ENCODE results near the gene FBF1. TPM values are rescaled to one million over a fixed set of nuclear protein-coding genes. Genes with fewer than 3 reads are reported as not detected.

The FBF1 gene
- total RNA-seq, 1 experiment from 2014 or later = 8.3 TPM

GRCh38 chr17:75932852-75933251, 8.0 kb downstream of the FBF1 start:
- TF ChIP-seq, protein P1, sequence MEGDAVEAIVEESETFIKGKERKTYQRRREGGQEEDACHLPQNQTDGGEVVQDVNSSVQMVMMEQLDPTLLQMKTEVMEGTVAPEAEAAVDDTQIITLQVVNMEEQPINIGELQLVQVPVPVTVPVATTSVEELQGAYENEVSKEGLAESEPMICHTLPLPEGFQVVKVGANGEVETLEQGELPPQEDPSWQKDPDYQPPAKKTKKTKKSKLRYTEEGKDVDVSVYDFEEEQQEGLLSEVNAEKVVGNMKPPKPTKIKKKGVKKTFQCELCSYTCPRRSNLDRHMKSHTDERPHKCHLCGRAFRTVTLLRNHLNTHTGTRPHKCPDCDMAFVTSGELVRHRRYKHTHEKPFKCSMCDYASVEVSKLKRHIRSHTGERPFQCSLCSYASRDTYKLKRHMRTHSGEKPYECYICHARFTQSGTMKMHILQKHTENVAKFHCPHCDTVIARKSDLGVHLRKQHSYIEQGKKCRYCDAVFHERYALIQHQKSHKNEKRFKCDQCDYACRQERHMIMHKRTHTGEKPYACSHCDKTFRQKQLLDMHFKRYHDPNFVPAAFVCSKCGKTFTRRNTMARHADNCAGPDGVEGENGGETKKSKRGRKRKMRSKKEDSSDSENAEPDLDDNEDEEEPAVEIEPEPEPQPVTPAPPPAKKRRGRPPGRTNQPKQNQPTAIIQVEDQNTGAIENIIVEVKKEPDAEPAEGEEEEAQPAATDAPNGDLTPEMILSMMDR (conservative IDR thresholded peaks at IDR 0.05) = no peak
- Histone ChIP-seq H3K23me2 (ENCODE audit: insufficient read length, low read depth, low read length, poor library complexity, severe bottlenecking) (no peaks in the 10 kb centered on the region), H3K18ac (ENCODE audit: insufficient read length, low read depth, low read length) (no peak overlapping the region), H3K9me3 (ENCODE audit: control insufficient read depth, low read depth, low read length) (no peaks in the 10 kb centered on the region), H2BK20ac (ENCODE audit: low read depth, low read length, poor library complexity, severe bottlenecking) (no peak overlapping the region), H2BK15ac (ENCODE audit: low read depth, low read length) (no peak overlapping the region), H4K8ac (replicated peaks; ENCODE audit: insufficient read length, low read depth, low read length) (no peak overlapping the region), H3K79me1 (ENCODE audit: insufficient read depth, low read depth, low read length, poor library complexity, severe bottlenecking) (no peaks in the 10 kb centered on the region), H3K9ac (ENCODE audit: extremely low read depth, insufficient read length, low read length) (no peak overlapping the region), H3K23ac (ENCODE audit: insufficient read length, low read depth, low read length) (no peak overlapping the region), H2BK5ac (ENCODE audit: insufficient read length, low read length) (no peak overlapping the region), H3K4me2 (ENCODE audit: insufficient read depth, insufficient read length, low read length) (no peak overlapping the region), H2AK5ac (ENCODE audit: insufficient read length, low read length) (no peak overlapping the region), H3K4me1 (ENCODE audit: insufficient read depth, low read length) (no peaks in the 10 kb centered on the region), H2BK12ac (ENCODE audit: insufficient read length, low read depth, low read length) (no peak overlapping the region), H4K91ac (ENCODE audit: insufficient read length, low read depth, low read length) (no peak overlapping the region), H3K4ac (ENCODE audit: low read depth, low read length) (no peak overlapping the region), H4K5ac (ENCODE audit: insufficient read length, low read depth, low read length) (no peak overlapping the region), H3K27me3 (ENCODE audit: insufficient read depth, low read length) (no peaks in the 10 kb centered on the region), H2AFZ (ENCODE audit: low read length) (no peak overlapping the region), H3K79me2 (ENCODE audit: insufficient read depth, low read length) (no peaks in the 10 kb centered on the region), H3K27ac (ENCODE audit: insufficient read length, low read depth, low read length) (no peak overlapping the region), H2BK120ac (ENCODE audit: low read depth, low read length, poor library complexity, severe bottlenecking) (no peak overlapping the region), H3K14ac (ENCODE audit: insufficient read depth, low read length) (no peak overlapping the region), H3K56ac (ENCODE audit: insufficient read length, low read depth, low read length) (no peak overlapping the region), H4K20me1 (ENCODE audit: control insufficient read depth, insufficient read depth, insufficient read length) (no peaks in the 10 kb centered on the region), H3T11ph (ENCODE audit: low read length) (no peak overlapping the region)
- Mint-ChIP-seq H3K4me1 (no peaks in the 10 kb centered on the region), H3K4me3 (no peak overlapping the region), H3K27me3 (ENCODE audit: low read depth) (no peaks in the 10 kb centered on the region), H3K36me3 (ENCODE audit: insufficient read depth in 1 of 3, low read depth in 3 of 3) (peaks cover 3 to 22% (median 6%) of the 10 kb centered on the region in 3 experiments; a peak in 3 of 7 replicates), H3K27ac (no peak overlapping the region; a peak in 1 of 7 replicates), H3K9me3 (no peaks in the 10 kb centered on the region)
- DNase-seq = no peak
- WGBS (ENCODE audit: extremely low coverage, insufficient read length, low lambda C conversion rate) = no CpG with 5 or more reads among the region's 5 CpGs

Measured in H9 (cell line).